GM18508 (cell line): ENCODE results near the gene POLN.
"Not testable (repeated sequence)": the region's sequence is repeated elsewhere in the genome, so short reads cannot be mapped to it uniquely, and the experiment has no call there.

Experiments
- ATAC-seq: cut with Tn5 transposase; IDR thresholded peaks from one replicate; pipeline ENCODE4 v1.9.1; 2021; ENCODE audit warnings: moderate number of reproducible peaks; ENCODE audit not compliant: insufficient read depth, unreplicated experiment

The POLN gene

DNA sequence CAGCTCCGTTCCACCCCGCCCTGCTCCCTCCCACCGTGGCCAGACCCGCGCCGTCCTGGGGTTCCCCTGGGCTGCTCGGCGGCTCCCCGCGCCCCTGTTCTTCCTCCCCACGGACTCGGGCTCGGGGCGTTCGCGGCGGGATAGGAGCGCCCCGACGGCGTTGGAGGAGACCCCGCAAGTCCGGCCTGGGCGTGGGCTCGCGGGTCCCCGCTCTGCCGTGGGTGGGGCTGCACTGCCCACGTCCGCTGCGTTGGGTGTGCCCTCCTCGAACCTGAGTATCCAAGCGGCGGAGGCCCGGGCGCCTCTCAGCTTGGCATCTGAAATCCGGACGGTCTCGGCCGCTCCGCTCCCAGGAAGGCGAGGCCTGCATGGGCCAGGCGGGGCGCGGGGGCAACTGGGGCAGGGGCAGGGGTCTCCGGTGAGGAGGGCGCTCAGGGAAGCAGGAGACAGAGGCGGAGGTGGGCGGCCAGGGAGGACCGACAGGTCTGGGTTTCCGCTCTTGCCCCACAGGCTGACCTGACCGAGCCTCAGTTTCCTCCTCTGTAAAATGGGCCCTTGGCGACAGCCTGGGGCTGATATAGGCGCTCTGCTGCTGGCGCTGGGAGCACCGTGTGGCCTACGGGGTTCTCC lies 194.8 kb downstream of the POLN start:
- no peak for ATAC-seq

DNA sequence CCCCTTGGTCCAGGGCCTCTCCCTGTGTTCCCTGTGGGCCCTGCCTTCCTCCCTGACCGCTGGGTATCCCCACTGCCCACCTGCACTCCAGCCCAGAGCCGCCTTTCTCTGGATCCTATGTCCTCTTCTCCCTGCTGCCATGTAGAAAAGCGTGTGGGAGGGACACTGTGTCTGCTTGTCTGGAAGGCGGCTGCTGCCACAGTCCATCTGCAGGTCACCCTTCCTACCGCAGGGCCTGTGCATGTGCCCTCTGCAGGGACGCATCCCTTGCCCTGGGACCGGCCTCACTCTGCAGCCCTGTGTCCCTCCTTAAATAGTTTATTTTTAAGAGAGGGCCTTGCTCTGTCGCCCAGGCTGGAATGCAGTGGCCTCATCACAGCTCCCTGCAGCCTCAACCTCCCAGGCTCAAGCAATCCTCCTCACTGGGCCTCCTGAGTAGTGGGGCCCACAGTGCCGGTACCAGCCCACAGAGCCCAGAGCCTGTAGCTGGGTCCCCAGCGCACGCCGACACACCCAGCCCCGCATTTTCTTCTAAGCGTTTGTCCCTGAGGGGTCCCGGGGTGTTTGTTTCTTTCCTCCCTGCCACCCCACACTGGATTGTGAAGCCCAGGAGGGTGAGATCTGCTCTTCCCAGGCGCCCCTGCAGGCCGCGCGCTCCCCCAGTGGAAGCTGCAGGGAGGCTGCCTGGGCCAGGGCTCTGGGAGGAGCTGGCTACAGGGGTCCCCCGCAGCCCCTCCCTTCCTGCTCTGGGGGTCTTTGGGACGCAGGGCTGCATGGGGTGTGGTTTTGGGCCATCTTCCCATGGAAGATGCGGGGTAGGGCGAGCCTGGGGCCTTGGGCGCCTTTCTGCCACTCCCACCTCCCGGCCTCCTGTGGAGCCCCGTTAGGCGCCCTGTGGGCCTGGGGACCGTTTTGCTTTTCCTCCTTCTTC lies 195.6 kb downstream of the POLN start:
- ATAC-seq: no peak

DNA sequence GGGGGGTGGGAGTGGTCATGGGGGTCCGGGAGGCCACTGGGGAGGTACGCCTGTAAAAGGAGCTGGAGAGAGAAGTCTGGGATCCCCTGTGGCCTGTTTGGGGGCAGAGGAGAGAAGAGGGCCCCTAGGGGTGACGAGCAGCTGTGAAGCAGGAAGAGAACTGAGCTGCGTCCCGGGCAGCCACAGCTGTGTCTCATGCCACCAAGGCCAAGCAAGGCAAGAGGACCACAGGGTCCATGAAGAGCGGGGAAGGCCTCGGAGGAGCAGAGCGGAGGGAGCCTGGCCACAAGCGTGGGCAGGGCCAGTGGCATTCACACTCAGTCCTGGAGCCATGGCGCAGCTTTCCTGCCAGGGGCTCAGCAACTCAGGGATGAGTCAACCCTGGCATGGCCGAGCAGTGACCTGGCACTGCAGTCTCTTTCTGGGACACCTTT lies 196.4 kb downstream of the POLN start:
- ATAC-seq: no peak

DNA sequence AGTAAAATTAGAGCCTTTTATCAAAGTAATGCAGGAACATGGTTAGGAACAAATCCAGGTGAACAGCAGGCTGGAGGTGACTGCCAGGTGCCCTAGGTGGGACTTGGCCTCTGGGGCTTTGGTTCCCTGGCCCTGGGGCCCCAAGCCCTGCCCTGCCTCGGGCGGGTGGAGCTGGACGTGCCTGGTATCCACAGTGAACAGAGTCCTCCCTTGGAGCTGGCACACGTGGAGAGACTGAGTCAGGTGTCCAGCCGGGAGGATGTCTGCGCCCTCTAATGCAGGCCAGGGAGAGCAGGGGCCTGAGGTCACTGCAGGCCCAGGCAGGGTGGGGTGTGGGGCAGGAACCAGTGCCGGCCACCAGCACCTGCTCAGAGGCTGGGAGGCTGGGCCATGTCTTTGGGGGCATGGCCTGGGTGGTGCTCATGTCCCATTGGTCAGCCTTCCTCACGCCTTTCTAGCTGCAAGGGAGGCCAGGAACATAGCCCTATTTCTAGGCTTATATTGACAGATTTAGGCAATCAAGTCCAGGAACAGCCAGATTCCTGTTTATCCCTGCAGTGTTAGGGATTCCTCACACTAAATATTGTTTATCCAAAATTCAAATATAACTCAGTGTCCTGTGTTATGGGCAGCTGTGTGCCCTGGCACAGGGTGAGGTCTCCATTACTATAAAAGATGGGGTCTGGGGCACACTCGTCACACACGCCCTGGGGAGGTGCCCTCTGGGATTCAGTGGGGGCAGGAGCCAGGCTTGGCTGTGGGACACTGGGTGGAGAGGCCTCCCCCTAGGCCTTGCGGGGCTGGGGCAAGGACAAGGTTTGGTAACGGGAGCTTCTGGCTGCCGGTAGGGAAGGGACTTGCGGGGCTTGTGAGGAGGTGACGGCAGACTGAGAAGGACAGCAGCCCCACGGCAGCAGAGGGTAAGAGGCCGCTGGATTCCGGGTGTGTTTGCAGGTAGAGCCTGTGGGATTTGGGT lies 197.1 kb downstream of the POLN start:
- no peak for ATAC-seq

DNA sequence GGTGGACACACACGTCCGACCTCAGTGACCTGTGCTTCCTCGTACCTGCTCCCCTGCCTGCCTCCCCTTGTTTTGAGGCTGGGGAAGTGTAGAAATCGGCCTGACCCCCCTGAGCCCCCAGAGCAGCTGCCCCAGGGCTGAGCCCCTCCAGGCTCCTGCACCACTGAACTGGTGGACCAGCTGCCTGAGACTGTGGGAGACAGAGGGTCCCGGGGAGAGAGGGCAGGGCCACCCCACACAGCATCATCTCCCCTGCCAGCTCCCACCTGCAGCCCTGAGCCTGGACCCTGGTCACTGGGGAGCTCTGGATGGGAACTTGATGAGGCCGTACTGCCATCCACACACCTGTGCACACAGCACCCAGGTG lies 197.8 kb downstream of the POLN start:
- no peak for ATAC-seq

DNA sequence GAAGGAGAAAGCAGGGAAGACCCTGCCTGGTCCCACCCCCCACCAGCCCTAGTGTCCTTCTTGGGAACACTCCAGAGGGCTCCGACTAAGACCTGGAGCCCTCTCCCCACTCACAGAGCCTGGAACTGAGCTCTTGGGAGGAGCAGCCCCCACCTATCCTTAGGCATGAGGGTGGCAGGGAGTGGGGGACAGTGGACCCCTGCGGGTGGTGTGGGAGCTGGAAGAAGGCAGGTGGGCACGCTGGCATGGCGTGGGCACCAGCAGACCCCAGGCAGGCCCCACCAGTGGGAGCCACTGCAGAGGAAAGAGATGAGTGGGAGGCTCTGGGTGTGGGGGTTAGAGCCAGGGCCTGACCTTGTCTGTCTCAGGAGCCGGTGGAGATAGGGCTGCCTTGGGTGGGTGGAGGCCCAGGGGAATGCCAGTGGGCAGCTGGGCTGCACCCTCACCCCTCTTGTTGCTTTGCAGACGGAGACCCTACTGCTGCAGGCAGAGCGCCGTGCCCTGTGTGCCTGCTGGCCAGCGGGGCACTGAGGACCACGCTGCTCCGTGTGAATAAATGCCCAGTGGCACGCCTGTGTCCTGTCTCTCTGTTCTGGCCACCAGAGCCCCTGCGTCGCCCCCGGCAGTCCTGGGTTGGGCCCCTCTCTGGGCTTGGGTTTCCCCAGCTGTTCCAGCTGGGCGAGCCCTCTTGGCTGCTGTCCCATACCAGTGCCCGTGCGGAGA lies 198.4 kb downstream of the POLN start:
- ATAC-seq: no peak

DNA sequence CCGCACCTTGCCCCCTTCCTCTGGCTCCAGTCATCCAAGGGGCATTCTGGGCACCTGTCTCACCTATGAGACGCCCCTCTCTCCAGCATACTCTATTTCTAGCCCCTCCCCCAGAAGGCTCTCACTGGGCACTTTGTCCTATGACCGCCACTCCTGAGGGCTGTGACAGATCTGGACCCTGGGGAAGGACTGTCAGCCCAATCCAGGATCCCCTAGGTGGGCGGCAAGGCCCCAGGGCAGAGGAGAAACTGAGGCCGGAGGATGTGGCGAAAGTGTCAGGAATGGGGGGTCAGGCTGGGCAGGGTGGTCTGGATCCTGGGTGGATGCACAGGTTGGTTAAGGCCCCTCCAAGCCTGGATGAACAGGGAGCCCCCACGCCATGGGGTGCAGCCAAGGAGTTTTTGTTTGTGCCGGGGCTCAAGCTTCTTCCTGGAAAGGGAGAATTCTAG lies 198.9 kb downstream of the POLN start:
- ATAC-seq: no peak

DNA sequence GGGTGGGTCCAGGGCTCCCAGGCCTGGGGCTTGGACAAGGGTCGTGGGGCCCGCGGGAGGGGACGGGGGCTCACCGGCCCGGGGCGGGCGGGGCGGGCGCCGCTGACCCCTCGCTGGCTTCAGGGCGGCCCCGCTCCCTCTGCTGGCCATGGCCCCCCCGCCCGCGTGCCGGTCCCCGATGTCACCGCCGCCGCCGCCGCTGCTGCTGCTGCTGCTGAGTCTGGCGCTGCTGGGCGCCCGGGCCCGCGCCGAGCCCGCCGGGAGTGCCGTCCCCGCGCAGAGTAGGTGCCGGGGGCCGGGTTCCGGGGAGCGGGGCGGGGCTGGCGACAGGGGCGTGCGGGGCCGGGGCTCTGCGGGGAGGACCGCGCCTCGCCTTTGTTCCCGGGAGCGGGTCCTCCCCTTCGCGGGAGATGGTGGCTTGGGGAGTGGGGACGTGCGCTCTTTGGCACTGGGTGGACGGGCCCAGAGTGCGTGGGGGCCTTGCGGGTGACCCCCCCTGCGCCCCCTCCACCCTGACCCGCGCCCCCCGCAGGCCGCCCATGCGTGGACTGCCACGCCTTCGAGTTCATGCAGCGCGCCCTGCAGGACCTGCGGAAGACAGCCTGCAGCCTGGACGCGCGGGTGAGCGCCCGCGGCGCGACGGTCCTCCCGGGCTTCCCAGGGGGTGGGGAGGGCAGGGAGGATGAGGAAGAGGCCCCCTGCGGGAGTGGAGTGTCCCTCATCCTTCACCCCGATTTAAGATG lies 199.5 kb downstream of the POLN start:
- no peak for ATAC-seq

DNA sequence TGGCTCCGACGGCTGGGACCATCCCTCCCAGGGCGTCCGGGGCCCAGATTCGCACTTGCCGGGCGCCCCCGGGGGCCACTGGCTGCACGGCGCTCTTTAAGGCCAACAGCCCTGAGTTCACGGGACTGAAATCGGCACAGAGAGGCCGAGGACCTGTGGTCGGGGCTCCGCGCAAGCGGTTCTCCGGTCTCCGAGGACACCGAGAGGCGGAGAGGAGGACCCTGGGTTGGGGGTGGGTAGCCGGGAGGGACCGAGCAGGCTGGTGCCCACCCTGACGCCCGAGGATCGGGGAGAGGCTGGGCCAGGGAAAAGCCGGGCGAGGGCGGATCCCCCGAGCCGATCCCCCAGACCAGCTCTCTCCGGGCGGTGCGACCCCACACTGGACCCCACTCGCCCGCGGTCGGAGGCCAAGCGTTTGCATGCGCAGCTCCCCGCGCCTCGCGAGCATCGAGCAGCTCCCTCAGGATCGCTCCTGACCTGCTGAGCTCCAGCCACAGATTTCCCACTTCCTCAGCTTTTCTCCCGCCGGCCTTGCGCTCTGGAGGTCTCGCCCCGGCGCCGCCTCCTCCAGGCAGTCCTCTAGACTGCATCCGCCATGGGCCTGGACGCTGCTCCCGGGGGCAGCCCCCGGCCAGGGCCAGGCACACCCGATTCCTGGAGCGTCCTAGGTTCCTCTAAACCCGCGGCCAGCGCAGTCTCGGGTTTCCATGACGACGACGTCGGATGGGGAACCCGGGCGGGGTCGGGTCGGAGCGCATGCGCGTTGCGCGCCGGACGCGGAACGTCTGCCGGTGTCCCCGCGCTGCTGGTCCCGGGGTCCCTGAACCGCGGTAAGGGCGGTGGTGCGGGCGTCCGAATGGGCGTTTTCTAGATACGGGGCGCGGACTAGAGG lies 200.4 kb downstream of the POLN start:
- no peak for ATAC-seq

DNA sequence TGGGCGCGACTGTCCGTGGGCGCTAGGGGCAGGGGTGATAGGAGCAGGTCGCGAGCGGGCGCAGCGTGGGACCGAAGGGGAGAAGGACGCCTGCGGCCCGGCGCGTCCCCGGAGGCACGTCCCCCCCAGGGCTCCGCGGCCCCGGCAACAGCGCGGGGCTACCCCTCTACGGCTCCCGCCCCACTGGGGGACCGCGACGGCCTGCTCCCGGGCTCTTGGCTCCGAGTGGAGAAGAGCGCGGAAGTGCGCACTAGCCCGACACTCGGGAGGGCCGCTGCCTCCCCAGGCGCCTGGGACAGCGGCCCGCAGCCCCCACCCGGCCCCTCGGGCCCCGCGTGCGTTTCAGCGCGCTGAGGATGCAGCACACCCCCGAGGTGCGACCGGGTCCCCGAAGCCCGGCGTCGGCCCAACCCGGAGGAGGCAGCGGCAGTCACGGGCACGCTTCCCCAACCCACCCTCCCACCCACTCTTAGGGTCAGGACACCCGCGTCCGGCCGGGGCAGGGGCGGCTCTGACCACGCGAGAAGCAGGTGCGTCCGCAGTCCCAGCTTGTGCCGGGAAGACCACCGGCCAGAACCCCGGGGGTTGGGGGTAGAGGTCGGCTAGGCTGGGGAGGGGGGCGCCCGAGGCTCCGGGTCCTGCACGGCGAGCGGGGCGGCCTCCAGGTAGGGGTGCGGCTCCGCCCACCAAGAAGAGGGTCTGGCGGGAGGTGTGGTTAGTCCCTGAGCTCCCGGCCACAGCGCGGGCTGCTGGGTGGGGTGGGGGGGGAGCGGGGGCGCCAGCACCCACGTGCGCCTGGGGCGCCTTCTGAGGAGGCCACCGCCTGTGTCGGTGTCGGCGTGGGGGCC lies 201.3 kb downstream of the POLN start:
- ATAC-seq: no peak

DNA sequence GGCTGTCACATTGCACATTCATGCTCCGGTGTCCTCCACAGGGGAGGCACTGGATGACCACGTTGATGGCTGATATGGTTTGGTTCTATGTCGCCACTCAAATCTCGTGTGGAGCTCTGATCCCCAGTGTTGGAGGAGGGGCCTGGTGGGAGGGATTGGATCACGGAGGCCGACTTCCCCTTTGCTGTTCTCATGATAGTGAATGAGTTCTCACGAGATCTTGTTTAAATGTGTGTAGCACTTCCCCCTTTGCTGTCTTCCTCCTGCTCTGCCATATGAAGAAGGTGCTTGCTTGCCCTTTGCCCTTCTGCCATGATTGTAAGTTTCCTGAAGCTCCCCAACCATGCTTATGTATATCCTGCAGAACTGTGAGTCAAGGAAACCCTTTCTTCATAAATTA lies 205.1 kb downstream of the POLN start:
- ATAC-seq: no peak

DNA sequence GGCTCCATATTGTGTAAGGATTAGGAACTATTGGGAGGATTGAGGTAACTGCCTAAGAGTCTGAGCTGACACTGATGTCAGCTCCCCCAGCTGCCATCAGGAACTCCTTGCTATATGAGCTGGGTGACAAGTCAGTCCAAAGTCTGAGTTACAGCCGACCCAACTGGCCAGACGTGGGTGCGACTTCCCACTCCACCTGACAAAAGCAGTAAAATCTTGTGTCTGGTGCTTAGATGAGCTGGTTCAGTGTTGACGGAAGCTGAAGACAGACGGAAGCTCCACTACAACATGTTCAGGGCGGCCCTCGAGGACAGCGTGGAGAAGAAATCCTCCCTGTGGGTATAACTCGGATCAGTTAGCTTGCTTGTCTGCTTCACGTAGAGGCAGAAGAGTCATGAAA lies 205.6 kb downstream of the POLN start:
- no peak for ATAC-seq

DNA sequence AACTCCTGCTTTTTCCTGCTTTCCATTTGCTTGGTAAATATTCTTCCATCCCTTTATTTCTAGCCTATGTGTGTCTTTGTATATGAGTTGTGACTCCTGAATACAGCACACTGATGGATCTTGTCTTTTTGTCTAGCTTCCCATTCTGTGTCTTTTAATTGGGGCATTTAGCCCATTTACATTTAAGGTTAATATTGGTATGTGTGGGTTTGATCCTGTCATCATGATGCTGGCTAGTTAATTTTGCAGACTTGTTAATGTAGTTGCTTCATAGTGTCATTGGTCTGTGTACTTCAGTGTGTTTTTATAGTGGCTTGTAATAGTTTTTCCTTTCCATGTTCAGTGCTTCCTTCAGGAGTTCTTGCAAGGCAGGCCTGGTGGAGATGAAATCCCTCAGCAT lies 210.8 kb downstream of the POLN start:
- not testable (repeated sequence) for ATAC-seq

DNA sequence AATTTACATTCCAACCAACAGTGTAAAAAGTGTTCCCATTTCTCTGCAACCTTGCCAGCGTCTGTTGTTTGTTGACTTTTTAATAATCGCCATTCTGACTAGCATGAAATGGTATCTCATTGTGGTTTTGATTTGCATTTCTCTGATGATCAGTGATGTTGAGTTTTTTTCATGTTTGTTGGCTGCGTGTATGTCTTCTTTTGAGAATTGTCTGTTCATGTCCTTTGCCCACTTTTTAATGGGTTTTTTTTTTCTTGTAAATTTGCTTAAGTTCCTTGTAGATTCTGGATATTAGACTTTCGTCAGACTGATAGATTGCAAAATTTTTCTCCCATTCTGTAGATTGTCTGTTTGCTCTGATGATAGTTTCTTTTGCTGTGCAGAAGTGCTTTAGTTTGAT lies 214.8 kb downstream of the POLN start:
- ATAC-seq: not testable (repeated sequence)

DNA sequence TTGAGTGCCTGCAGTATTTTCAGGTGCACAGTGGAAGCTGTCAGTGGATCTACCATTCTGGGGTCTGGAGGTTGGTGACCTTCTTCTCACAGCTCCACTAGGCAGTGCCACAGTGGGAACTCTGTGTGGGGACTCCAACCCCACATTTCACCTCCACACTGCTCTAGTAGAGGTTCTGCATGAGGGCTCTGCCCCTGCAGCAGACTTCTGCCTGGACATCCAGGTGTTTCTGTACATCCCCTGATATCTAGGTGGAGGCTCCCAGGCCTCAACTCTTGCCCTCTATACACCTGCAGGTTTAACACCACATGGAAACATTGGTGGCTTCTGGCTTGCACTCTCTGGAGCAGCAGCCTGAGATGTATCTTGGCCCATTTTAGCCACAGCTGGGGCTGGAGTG lies 216.1 kb downstream of the POLN start:
- no peak for ATAC-seq

DNA sequence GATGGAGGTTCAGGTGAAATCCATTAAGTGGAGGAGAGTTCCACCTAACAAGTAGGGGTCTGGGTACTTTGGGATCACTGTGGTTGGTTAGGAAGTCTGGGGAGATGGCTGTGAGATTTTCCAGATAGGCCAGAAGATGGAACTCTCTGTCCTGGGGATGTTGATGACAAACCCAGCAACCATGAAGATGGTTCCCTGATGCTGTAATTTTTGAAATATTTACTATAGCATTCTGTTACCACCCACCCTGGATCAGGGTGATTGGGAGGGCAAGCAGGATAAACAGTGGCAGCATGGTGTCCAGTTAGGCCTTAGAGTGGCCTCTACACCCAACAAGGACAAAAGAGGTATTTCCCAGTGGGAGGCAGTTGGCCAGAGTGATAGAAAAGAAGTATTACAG lies 217.2 kb downstream of the POLN start:
- ATAC-seq: no peak
